HG03565 (cell line): Measurements from ENCODE around the gene IL13RA1.
"Not testable (repeated sequence)": the region's sequence is repeated elsewhere in the genome, so short reads cannot be mapped to it uniquely, and the experiment has no call there.

Source experiments
- ATAC-seq: cut with Tn5 transposase; IDR thresholded peaks from one replicate; pipeline ENCODE4 v1.9.1; 2021; ENCODE audit warnings: mild to moderate bottlenecking, moderate library complexity; ENCODE audit not compliant: unreplicated experiment

IL13RA1 gene

GRCh38 chrX:118772051-118772450 is 44.6 kb downstream of the IL13RA1 start:
- ATAC-seq, result no peak

- ATAC-seq, result no peak
These were observed 46.4 kb downstream of the IL13RA1 start for GRCh38 chrX:118773782-118774181.

- no peak for ATAC-seq
These were observed 52.2 kb downstream of the IL13RA1 start for GRCh38 chrX:118779581-118779980.

- no peak for ATAC-seq
These were observed 53.1 kb downstream of the IL13RA1 start for GRCh38 chrX:118780509-118780908.

GRCh38 chrX:118780911-118781310 is 53.5 kb downstream of the IL13RA1 start:
- no peak for ATAC-seq

GRCh38 chrX:118795528-118796280 is 68.3 kb downstream of the IL13RA1 start:
- ATAC-seq, result no peak

GRCh38 chrX:118802857-118803256 is 75.5 kb downstream of the IL13RA1 start:
- ATAC-seq, result no peak

- no peak for ATAC-seq
These were observed 80.0 kb downstream of the IL13RA1 start for GRCh38 chrX:118807151-118808017.

- ATAC-seq, result not testable (repeated sequence)
These were observed 89.9 kb downstream of the IL13RA1 start for GRCh38 chrX:118817257-118817656.

GRCh38 chrX:118823263-118824172 is 96.1 kb downstream of the IL13RA1 start, which contains the start of gene ZCCHC12:
TSS of gene ZCCHC12 (plus strand) at chrX:118823824. CDS start at chrX:118825245, 1,421 bp downstream.
- ATAC-seq, result peak; percentile 51

GRCh38 chrX:118824173-118824730 is 96.8 kb downstream of the IL13RA1 start:
- no peak for ATAC-seq

- no peak for ATAC-seq
These were observed 97.8 kb downstream of the IL13RA1 start for GRCh38 chrX:118825227-118825626.

GRCh38 chrX:118839334-118839958 is 112.0 kb downstream of the IL13RA1 start:
- ATAC-seq, result no peak
